GM19455 (cell line): ENCODE data around the gene PROM2.
"Not testable (repeated sequence)": the region's sequence is repeated elsewhere in the genome, so short reads cannot be mapped to it uniquely, and the experiment has no call there.

ENCODE experiments used
- ATAC-seq: cut with Tn5 transposase; IDR thresholded peaks from one replicate; pipeline ENCODE4 v1.9.1; 2021; ENCODE audit not compliant: unreplicated experiment

The PROM2 gene, protein sequence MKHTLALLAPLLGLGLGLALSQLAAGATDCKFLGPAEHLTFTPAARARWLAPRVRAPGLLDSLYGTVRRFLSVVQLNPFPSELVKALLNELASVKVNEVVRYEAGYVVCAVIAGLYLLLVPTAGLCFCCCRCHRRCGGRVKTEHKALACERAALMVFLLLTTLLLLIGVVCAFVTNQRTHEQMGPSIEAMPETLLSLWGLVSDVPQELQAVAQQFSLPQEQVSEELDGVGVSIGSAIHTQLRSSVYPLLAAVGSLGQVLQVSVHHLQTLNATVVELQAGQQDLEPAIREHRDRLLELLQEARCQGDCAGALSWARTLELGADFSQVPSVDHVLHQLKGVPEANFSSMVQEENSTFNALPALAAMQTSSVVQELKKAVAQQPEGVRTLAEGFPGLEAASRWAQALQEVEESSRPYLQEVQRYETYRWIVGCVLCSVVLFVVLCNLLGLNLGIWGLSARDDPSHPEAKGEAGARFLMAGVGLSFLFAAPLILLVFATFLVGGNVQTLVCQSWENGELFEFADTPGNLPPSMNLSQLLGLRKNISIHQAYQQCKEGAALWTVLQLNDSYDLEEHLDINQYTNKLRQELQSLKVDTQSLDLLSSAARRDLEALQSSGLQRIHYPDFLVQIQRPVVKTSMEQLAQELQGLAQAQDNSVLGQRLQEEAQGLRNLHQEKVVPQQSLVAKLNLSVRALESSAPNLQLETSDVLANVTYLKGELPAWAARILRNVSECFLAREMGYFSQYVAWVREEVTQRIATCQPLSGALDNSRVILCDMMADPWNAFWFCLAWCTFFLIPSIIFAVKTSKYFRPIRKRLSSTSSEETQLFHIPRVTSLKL

DNA sequence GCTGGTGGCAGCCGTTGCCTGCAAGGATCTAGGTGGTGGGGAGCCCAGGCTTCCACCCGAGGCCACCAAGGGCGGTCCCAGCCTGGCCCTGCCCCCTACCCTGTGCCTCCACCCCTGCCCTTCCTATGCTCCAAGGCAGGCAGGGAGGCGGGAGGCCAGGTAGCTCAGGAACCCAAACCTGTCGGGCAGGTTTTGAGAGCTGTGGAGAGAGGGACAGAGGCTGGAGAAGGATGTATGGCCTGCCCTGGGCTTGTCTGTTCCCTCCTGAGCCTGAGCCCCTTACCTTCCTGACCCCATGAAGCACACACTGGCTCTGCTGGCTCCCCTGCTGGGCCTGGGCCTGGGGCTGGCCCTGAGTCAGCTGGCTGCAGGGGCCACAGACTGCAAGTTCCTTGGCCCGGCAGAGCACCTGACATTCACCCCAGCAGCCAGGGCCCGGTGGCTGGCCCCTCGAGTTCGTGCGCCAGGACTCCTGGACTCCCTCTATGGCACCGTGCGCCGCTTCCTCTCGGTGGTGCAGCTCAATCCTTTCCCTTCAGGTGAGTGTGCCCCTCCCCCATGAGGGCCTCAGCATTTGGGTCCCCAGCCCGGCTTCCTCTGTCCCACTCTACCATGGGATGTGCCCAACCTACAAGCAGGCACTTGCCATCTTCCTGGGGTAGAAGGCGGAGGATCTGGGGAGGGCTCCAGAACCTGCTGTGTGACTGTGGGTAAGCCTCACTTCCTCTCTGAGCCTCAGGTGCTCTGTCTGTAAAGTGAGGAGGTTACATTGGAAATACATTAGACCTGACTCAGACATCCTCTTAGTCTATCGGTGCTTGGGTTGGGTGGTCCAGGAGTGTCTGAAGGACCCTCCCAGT, at the start of gene PROM2:
PROM2 (plus strand) TSS at position 159 of the 860 bp plus-strand sequence; CDS start at position 296, 137 bp downstream.
- ATAC-seq = no peak

DNA sequence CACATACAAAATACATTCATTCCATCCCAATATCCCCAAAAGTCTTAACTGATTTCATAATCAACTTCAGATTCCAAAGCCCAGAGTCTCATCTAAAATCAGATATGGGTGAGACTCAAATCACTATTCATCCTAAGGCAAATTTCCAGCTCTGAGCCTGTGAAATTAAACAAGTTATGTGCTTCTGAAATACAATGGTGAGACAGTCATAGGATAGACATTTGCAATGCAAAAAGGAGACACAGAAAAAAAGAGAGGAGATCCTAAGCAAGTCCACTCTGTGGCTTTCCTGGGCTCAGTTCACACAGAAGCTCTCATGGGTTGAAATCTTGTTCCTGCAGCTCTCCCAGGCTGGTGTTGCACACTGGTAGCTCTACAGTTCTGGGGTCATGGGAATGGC, 48.6 kb upstream of the PROM2 start:
- ATAC-seq = no peak

DNA sequence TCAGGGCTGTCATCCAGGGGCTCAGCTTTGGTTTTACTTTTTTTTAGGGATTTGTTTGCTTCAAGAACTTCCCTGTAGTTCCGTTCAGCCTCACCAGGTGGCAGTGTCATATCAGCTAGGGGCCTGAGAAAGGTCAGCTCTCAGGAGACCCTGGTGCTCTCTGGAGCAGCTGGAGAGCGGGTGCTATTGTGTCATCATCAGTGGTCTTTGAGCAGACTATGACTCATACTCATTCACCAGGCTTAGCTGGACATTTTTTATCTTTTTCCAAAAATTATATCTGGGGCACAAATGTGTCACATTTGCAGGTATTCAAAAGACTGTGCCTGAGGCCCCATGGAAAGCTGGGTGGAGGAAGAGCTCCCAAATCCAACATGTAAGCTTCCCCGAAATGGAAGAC, 42.5 kb upstream of the PROM2 start:
- ATAC-seq = no peak

DNA sequence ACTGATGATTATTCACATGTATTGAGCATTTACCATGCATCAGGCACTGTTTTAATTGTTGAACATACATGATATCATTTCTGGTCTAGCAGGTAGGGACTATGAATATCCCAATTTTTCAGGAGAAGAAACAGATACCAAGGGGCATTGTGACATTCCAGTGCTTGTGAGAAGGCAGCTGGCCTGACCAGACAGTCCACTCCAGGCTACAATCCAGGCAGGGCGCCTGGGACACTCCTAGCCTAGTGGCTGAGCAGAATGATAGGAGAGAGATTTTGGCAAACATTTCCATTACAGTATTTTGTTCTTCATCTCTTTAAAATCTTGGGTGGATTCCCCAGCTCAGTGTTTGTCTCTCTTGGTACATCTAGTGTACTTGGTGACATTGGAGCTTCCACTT, 42.0 kb upstream of the PROM2 start:
- ATAC-seq = no peak

DNA sequence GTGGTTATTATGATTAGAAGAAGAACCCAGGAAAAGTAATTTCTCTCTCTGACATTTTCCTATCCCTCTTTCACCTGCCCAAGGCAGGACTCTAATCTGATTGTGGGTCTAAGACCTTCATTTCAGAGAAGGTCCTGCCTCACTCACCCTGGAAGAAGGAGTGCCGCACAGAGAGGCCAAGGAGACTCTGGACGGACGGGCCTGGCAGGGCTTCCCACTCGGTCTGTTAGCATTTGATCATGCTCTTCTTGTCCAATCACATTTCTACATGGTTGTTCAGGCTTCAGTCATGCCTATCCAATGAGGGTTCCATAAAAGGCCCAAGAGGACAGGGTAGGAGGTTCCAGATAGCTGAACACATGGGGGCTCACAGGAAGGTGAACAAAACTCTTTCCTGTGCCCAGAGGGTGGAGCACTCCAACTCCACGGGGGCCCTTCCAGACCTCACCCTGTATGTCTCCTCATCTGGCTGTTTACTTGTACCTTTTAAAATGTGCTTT, 39.9 kb upstream of the PROM2 start:
- ATAC-seq = no peak

DNA sequence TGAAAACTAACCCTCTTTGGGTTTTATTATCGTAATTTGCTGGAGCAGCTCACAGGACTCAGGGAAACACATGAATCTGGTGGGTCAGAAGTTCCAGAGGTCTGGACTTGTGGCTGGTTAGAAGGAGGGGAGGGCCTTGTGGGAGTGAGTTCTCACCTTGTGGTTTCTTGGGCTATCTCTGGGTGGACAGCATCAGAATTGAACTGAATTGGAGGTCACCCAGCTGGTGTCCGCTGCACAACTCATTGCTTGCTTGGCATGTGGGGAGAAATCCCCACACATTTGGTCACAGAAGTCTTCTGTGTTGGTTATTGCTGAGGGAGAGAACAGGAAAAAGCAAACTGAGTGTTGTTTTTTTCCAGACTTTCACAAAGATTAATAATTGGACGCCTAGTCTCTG, 39.4 kb upstream of the PROM2 start:
- ATAC-seq = no peak

DNA sequence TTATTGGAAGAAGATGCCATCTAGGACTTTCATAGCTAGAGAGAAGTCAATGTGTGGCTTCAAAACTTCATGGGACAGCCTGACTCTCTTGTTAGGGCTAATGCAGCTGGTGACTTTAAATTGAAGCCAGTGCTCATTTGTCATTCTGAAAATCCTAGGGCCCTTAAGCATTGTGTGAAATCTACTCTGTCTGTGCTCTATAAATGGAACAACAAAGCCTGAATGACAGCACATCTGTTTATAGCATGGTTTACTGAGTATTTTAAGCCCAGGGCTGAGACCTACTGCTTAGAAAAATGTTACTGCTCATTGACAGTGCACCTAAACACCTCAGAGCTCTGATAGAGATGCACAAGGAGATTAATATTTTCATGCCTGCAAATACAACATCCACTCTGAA, 36.1 kb upstream of the PROM2 start:
- no peak for ATAC-seq

DNA sequence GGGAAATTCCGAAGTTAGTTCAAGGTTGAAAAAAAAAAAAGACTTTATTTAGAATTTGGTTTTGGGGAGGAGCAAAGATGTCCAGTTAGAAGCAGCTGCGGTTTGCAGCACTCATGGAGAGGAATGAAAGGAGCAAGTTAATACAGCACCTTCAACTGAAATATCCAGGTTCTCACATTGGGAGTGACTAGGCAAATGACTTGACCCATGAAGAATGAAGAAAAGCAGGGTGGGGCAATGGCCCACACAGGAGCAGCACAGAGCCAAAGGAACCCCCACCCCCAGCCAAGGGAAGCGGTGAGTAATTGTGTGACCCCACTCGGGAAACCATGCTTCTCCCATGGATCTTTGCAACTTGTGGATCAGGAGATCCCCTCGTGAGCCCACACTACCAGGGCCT, 34.2 kb upstream of the PROM2 start:
- ATAC-seq = no peak

DNA sequence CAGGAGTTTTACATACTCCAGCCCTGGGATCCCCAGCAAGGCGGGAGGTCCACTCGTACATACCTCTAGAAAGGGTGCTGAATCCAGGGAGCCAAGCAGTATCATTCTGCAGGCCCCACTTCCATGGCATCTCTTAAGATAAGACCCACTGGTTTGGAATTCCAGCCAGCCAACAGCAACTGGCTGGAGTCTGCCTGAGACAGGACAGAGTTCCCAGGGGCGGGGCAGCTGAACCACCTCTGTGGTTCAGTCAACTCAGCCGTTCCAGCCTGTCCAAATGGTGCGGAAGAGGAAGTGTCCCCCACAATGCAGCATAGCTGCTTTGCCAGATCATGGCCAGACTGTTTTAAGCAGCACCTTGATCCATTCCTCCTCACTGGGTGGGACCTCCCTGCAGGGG, 33.7 kb upstream of the PROM2 start:
- no peak for ATAC-seq

DNA sequence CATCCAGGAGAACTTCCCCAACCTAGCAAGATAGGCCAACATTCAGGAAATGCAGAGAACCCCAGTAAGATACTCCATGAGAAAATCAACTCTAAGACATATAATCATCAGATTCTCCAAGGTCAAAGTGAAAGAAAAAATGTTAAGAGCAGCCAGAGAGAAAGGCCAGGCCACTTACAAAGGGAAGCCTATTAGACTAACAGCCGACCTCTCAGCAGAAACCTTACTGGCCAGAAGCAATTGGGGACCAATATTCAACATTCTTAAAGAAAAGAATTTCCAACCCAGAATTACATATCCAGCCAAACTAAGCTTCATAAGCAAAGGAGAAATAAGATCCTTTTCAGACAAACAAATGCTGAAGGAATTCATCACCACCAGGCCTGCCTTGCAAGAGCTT, 32.2 kb upstream of the PROM2 start:
- ATAC-seq = not testable (repeated sequence)

DNA sequence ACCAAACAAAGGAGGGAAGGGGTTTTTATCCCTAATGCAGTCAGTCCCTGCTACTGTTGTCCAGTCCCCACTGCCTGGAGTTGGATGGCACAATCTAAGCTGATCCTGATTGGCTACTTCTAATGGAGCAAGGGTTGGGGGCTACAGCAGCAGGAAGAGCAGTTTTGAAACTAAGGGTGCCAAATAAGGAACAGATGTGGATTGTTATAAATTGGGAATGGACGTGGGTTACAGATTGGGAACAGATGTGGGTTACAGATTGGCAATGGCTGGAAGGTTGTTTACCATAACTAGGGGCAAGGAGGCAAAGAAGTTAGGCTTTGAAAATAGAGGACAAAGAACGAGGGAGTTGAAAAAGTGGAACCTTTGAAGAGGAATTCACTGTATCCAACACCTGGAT, 16.0 kb upstream of the PROM2 start:
- no peak for ATAC-seq

DNA sequence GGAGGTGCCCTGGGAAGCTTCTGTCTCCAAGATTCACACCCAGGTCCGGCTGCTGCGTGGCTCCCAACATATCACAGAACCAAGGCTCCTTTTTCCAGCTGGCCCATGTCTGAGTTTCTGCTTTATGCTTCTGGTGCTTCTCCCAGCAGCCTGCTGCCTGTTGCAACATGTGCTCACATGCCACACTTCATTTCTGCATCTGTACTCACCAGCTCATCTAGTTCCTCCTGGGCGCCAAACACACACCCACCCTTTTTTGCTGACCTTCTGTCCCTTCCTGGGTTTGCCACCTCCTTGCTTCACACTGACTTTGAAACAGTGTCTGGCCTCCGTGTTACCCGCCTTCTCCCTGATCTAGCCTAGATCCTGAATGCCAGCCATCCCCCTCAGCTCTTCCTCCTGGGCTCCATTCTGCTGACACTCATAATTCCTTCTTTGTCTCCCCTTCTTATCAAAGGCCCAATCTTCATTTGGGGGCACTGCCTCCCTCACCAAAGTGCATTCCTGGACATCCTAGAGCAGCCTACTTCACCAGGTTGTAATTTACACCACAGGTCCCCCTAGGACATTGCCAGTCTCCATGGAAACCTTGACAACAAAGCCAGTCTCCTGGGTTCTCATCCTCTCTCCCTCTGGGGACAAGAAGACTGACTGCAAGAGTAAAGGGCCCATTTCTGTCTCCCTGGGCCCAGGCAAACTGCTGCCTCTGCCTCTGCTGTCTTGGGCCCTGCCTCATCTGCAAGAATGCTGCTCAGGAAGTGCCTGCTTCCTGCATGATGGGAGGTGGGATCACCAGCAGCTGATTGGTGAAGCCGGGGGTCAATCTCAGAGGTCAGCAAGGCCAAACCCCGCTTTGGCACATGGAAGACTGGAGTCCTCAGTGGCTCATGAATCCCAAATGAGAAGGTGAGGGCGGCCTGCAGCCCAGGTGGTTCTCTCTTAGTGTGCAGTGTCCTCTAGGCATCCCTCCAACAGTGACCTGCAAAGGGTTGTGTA, 13.9 kb upstream of the PROM2 start:
- ATAC-seq = no peak

DNA sequence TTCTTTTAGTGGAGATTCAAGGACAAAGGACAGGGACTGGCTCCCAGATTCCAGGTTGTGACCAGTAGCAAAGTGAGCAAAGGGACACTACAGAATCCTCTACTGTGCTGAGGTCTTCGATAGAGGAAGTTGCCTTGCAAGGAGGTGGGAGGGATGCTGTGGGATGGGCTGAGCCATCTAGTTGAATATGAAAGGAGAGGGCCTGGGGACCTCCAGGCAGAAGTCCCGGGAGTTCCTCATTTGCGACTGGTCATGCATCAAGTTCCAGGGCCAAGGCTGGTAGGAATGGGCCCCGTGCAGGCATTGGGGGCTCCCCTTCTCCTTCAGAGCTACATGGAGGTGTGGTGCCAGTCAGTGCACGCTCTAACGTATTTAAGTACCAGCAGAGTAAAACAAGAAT, 12.6 kb upstream of the PROM2 start:
- ATAC-seq = no peak

DNA sequence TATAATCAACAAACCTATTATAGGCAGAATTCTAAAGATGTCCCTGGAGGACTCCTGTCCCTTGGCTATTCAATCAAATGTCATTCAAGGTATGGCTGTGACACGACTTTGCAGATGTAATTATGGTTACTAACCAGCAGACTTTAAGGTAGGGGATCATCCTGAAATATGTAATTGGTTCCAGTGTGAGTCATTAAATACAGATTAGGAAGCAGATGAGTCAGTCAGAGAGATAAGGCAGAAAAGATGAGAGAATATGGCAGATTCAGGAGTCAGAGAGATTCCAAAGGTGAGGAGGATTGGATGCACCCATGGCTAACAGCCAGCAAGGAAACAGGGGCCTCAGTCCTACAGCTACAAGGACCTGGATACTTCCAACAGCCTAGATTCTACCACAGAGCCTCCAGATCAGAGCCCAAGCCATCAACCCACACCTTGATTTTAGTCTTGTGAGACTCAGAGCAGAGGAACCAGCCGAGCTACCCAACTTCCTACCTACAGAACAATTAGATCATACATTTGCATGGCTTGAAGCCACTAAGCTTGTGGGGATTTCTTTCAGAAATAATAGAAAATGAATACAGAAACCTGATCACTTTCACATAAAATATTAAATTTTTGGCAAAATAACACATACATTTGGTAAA, 11.2 kb upstream of the PROM2 start:
- ATAC-seq = no peak

DNA sequence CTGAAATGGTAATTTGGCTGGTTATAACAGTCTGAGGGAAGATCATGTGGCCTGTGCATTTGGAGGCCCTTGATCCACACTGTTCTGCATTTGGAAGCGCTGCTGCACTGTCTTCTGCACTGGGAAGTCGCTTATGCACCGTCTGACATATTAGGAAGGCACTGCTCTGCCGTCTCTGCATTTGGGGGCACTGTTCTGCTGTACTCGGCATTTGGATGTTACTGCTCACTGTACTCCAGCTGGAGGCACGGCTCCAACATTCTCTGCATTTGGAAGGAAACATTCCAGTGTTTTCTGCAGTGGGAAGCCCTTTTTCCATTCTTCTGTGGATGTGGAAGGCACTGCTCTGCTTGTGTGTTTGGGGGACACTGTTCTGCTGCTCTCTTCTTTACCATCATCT, 9.6 kb upstream of the PROM2 start:
- ATAC-seq = no peak

DNA sequence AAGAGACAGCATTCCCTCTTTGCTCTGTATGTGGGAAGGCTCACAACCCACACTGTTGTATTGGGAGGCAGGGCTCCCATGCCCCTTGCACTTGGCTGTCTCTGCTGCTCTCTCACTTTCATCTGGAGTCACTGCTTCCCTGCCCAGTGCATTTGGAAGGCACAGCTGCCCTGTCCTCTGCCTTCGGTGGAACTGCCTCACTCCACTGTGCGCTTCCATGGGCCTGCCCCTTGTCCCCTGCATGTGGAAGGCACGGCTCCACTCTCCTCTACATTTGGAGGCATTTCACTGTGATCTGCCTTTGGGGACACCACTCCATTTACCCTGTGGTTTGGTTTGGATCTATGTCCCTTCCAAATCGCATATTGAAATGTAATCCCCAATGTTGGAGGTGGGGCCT, 9.1 kb upstream of the PROM2 start:
- no peak for ATAC-seq

DNA sequence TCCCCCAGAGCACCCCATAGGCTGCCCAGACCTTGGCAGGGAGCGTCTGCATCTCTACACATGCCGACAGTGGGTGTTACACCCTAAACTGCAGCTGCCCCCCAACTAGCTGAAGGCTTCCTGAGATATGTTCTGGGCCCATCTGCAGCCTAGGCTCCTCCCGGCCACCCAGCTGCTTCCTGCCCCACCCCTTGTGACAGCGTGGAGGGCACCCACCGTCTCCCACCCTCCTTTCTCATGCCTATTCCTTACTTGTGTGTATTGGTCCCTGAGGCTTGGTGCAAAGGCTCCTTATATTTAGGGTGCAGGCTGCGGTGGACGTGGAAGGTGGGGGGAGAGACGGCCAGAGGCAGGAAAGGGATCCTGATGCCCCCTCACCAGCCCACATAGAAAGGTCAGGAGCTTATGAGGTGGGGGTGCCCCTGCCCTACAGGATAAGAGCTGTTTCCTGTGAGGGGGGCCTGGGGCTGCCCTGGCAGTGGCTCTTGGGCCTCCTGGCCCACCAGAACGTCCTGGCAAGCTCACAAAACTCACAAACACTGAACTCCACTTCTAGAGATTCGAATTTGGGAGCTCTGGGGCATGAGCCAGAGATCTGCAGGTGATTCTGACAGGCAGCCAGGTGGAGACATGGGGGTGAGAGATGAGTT, 7.3 kb upstream of the PROM2 start:
- ATAC-seq = no peak

DNA sequence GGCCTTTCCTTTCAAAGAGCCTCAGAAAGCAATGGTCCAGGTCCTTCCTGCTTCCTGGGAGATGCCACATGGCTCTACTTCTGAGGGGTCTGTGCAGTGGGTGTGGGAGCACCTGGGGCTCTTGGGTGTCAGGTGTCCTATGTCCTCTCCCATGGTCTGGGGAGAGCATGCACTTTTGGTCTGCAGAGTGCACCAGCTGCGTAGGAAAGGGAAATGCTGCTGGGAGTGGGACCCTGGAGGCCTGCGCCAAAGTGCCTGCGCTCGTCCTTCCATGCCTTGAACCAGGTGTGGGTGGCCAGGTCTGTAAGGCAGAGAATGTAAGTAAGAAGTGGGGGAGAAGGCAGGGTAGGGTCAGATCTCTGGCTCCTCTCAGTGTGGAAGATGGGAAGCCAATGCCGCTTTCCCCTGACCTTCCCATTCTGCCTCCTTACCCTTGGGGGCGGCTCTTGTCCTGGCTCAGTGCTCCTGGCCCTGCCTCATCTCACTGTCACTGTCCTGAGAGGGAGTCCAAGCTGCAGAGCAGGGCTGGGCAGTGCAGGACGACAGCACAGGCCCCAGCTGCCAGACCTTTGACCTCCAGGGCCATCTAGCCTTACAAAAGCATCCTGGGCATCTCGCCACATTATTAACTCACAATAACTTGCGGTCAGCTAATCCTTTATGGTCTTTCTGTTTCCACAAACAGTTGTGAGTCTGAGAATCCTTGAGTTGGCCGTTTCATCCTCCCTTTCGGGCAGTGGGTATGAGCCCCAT, 6.6 kb upstream of the PROM2 start:
- no peak for ATAC-seq
